ENCODE results near the gene TTC3. TPM values are rescaled to one million over a fixed set of nuclear protein-coding genes. Genes with fewer than 3 reads are reported as not detected.

TTC3 gene
- total RNA-seq, 1 experiment from 2014 or later: 71.5 TPM

DNA sequence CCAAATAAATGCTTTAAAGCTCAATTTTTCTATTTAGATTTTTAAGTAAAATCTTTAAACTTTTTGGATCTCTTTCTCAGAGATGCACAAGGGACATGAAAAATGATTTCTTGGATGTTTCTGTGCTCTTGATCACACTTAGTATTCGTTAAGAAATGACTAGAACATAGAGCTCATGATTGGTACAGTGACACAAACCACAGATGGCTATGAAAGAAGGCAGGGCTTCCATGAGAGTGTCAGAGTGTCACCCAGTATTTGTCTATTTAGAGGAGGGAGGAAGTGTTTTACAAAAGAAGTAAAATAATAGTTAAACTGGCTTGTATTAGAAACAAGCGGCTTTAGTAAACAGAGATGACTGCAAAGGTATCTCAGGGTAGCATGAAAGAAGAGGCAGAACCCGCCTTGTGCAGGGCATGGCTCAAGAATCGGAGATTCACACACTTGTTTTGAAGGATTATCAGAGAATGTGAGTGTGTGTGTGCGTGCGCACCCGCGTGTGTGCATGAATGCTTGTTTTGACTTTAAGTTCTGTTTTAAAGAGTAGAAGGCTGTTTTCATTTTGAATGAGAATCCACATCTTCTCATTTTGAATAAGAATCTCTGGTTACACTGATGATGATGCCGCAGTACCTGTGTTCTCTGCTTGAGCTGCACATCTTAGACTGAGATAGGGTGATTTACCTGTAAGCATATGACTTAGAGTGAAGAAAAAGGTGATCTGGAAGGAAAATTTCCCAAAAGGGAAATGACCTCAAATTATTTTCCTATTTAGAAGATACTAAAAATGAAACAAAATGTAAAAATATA lies 111.9 kb downstream of the TTC3 start:
- H3K27me3 ChIP-seq (ENCODE audit: insufficient read depth, low read length): no peaks in the 10 kb centered on the region

More for the DNA sequence above, 111.9 kb downstream of the TTC3 start:
- no peak for TF ChIP-seq ZFX (IDR thresholded peaks at IDR 0.05)
- TF ChIP-seq RAD21 (IDR thresholded peaks at IDR 0.05; ENCODE audit: low read depth): no peak
- TF ChIP-seq CEBPB (IDR thresholded peaks at IDR 0.05; ENCODE audit: low read depth): no peak
- no peak for TF ChIP-seq SP1 (IDR thresholded peaks at IDR 0.05; ENCODE audit: low read depth)
- TF ChIP-seq SRF (IDR thresholded peaks at IDR 0.05; ENCODE audit: low read depth): no peak
- no peak for TF ChIP-seq EZH2phosphoT487 (IDR thresholded peaks at IDR 0.05; ENCODE audit: borderline replicate concordance)
- no peak for TF ChIP-seq SIN3A (IDR thresholded peaks at IDR 0.05; ENCODE audit: low read depth)
- no peak for TF ChIP-seq ELF1 (IDR thresholded peaks at IDR 0.05; ENCODE audit: borderline replicate concordance, low read depth)
- TF ChIP-seq, protein P1, sequence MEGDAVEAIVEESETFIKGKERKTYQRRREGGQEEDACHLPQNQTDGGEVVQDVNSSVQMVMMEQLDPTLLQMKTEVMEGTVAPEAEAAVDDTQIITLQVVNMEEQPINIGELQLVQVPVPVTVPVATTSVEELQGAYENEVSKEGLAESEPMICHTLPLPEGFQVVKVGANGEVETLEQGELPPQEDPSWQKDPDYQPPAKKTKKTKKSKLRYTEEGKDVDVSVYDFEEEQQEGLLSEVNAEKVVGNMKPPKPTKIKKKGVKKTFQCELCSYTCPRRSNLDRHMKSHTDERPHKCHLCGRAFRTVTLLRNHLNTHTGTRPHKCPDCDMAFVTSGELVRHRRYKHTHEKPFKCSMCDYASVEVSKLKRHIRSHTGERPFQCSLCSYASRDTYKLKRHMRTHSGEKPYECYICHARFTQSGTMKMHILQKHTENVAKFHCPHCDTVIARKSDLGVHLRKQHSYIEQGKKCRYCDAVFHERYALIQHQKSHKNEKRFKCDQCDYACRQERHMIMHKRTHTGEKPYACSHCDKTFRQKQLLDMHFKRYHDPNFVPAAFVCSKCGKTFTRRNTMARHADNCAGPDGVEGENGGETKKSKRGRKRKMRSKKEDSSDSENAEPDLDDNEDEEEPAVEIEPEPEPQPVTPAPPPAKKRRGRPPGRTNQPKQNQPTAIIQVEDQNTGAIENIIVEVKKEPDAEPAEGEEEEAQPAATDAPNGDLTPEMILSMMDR (IDR thresholded peaks at IDR 0.05 in 2 of 3, conservative IDR thresholded peaks at IDR 0.05 in 1 of 3; ENCODE audit: borderline replicate concordance in 1 of 3, insufficient read depth in 1 of 3, low read depth in 2 of 3, low read length in 2 of 3): no peak
- TF ChIP-seq EZH2 (IDR thresholded peaks at IDR 0.05): no peak
- Histone ChIP-seq H3K9ac (ENCODE audit: low read length) (no peak overlapping the region), H4K20me1 (ENCODE audit: insufficient read depth) (no peaks in the 10 kb centered on the region), H3K4me3 (replicated peaks in 1 of 2; ENCODE audit: low read depth in 1 of 2, low read length in 2 of 2) (no peak overlapping the region), H3K36me3 (ENCODE audit: control insufficient read depth in 1 of 2, insufficient read depth in 2 of 2, low read length in 2 of 2) (peaks cover 19 to 50% of the 10 kb centered on the region in 2 experiments; a peak in 3 of 4 replicates), H3K9me2 (ENCODE audit: insufficient read depth) (no peaks in the 10 kb centered on the region), H3K27ac (ENCODE audit: low read depth, low read length) (no peak overlapping the region), H2AFZ (ENCODE audit: low read depth, low read length, poor library complexity, severe bottlenecking) (no peak overlapping the region), H3K4me2 (ENCODE audit: low read length) (no peak overlapping the region), H3K79me2 (ENCODE audit: insufficient read depth, low read length) (0 out of 2 replicates have a peak, but pooled peaks cover under 1% of the 10 kb centered on the region), H3K9me3 (ENCODE audit: control insufficient read depth in 1 of 2, insufficient read depth in 1 of 2, low read depth in 1 of 2, low read length in 2 of 2) (no peaks in the 10 kb centered on the region), H3K4me1 (ENCODE audit: control insufficient read depth in 1 of 2, insufficient read depth in 2 of 2, low read length in 2 of 2) (no peaks in the 10 kb centered on the region)
- BruUV-seq (replicated peaks): no TSS peak
- CTCF ChIA-PET: no interaction called here
- ATAC-seq (no peak), DNase-seq (ENCODE audit: low read depth, low spot score) (no peak)
- intact Hi-C loops (cut with micrococcal nuclease): no loop called here
- POLR2A ChIA-PET: no interaction called here
- RAD21 ChIA-PET (ENCODE audit: low non-redundant PET in 1 of 2, low total read pairs in 2 of 2, uncharacterized antibody in 2 of 2, unreplicated experiment in 2 of 2): no interaction called here

All from HCT116 (cell line).